Measurements from ENCODE around the gene ATXN7L1. TPM values are rescaled to one million over a fixed set of nuclear protein-coding genes. Genes with fewer than 3 reads are reported as not detected.

ATXN7L1 gene
- total RNA-seq, 3 donors from 2014 or later (not counting 1 experiment from before 2014, with no cell fraction given) = 37.5 to 48.6 (median 47.9) TPM

- no peak for ATAC-seq
These were observed 284.9 kb downstream of the ATXN7L1 start for GRCh38 chr7:105591522-105591921.

GRCh38 chr7:105590793-105591192 lies 285.6 kb downstream of the ATXN7L1 start:
- H3K27ac Mint-ChIP-seq = no peak overlapping the region
- intact Hi-C loops (cut with micrococcal nuclease) = no loop called here
- DNase-seq = no peak
- TF ChIP-seq CTCF (IDR thresholded peaks at IDR 0.05) = no peak
- no peak for ATAC-seq
- H3K9me3 ChIP-seq (ENCODE audit: control insufficient read depth, insufficient read depth, low read length) = no peaks in the 10 kb centered on the region
- no peak overlapping the region for H3K27ac ChIP-seq (ENCODE audit: low read length)
- no peaks in the 10 kb centered on the region for H3K4me1 Mint-ChIP-seq
- H3K27me3 ChIP-seq (ENCODE audit: control insufficient read depth, insufficient read depth, low read length) = no peaks in the 10 kb centered on the region
- no peak overlapping the region for H3K4me3 Mint-ChIP-seq
- no peaks in the 10 kb centered on the region for H3K4me1 ChIP-seq (ENCODE audit: control insufficient read depth, insufficient read depth, low read length)
- 89% methylated on average over 5 of the region's 5 CpGs for WGBS (ENCODE audit: insufficient coverage)
- H3K36me3 Mint-ChIP-seq = no peaks in the 10 kb centered on the region
- H3K4me3 ChIP-seq (ENCODE audit: low read length) = no peak overlapping the region
- H3K27me3 Mint-ChIP-seq (ENCODE audit: low read depth in 2 of 2) = peaks cover 2 to 6% of the 10 kb centered on the region in 2 donors
- no peaks in the 10 kb centered on the region for H3K36me3 ChIP-seq (ENCODE audit: control insufficient read depth, insufficient read depth, low read length)
- no peaks in the 10 kb centered on the region for H3K9me3 Mint-ChIP-seq

More at GRCh38 chr7:105591522-105591921, 284.9 kb downstream of the ATXN7L1 start:
- H3K36me3 Mint-ChIP-seq = no peaks in the 10 kb centered on the region
- no peaks in the 10 kb centered on the region for H3K4me1 Mint-ChIP-seq
- 54% methylated on average over 2 of the region's 2 CpGs for WGBS (ENCODE audit: insufficient coverage)
- H3K9me3 Mint-ChIP-seq = no peaks in the 10 kb centered on the region
- Histone ChIP-seq H3K9me3 (ENCODE audit: control insufficient read depth, insufficient read depth, low read length) (no peaks in the 10 kb centered on the region), H3K4me1 (ENCODE audit: control insufficient read depth, insufficient read depth, low read length) (no peaks in the 10 kb centered on the region), H3K4me3 (ENCODE audit: low read length) (no peak overlapping the region), H3K27me3 (ENCODE audit: control insufficient read depth, insufficient read depth, low read length) (no peaks in the 10 kb centered on the region), H3K27ac (ENCODE audit: low read length) (no peak overlapping the region), H3K36me3 (ENCODE audit: control insufficient read depth, insufficient read depth, low read length) (no peaks in the 10 kb centered on the region)
- intact Hi-C loops (cut with micrococcal nuclease) = no loop called here
- no peak for TF ChIP-seq CTCF (IDR thresholded peaks at IDR 0.05)
- no peak for DNase-seq
- no peak overlapping the region for H3K27ac Mint-ChIP-seq
- peaks cover 2 to 6% of the 10 kb centered on the region in 2 donors for H3K27me3 Mint-ChIP-seq (ENCODE audit: low read depth in 2 of 2)
- H3K4me3 Mint-ChIP-seq = no peak overlapping the region

- Histone ChIP-seq H3K27me3 (ENCODE audit: control insufficient read depth, insufficient read depth, low read length) (no peaks in the 10 kb centered on the region), H3K4me1 (ENCODE audit: control insufficient read depth, insufficient read depth, low read length) (no peaks in the 10 kb centered on the region), H3K27ac (ENCODE audit: low read length) (no peak overlapping the region), H3K4me3 (ENCODE audit: low read length) (no peak overlapping the region), H3K9me3 (ENCODE audit: control insufficient read depth, insufficient read depth, low read length) (peaks cover 4% of the 10 kb centered on the region), H3K36me3 (ENCODE audit: control insufficient read depth, insufficient read depth, low read length) (no peaks in the 10 kb centered on the region)
- intact Hi-C loops (cut with micrococcal nuclease) = no loop called here
- ATAC-seq (peak; percentile 66 to 85 (median 76)), DNase-seq (peak in 1 of 2 donors; percentile 74)
- peak; percentile 9 for TF ChIP-seq CTCF (IDR thresholded peaks at IDR 0.05)
- Mint-ChIP-seq H3K36me3 (no peaks in the 10 kb centered on the region), H3K4me3 (no peak overlapping the region), H3K9me3 (peaks cover 0 to 2% of the 10 kb centered on the region in 2 donors), H3K27ac (no peak overlapping the region), H3K27me3 (ENCODE audit: low read depth in 2 of 2) (no peaks in the 10 kb centered on the region), H3K4me1 (no peaks in the 10 kb centered on the region)
- WGBS (ENCODE audit: insufficient coverage) = 41% methylated on average over 6 of the region's 6 CpGs
These were observed 286.9 kb downstream of the ATXN7L1 start for GRCh38 chr7:105589356-105590077.

Measured in natural killer cell (primary cell).